ENCODE measurements around the gene C3orf85.
A peak's percentile ranks its signal among the peaks of the same experiment; 100 is the strongest.

The C3orf85 gene

GRCh38 chr3:109152320-109152719 lies 15.8 kb downstream of the C3orf85 start:
- no peak for DNase-seq (ENCODE audit: low read depth)

GRCh38 chr3:109154979-109155378 lies 18.5 kb downstream of the C3orf85 start:
- no peak for DNase-seq (ENCODE audit: low read depth)

- DNase-seq (ENCODE audit: low read depth), result no peak
Observed at GRCh38 chr3:109155828-109156227, 19.3 kb downstream of the C3orf85 start.

- DNase-seq (ENCODE audit: low read depth), result no peak
Observed at GRCh38 chr3:109161487-109162123, 25.1 kb downstream of the C3orf85 start.

GRCh38 chr3:109165905-109166304 lies 29.4 kb downstream of the C3orf85 start:
- DNase-seq (ENCODE audit: low read depth), result no peak

- DNase-seq (ENCODE audit: low read depth), result no peak
Observed at GRCh38 chr3:109171479-109171878, 35.0 kb downstream of the C3orf85 start.

- no peak for DNase-seq (ENCODE audit: low read depth)
Observed at GRCh38 chr3:109175411-109175810, 38.9 kb downstream of the C3orf85 start.

- no peak for DNase-seq (ENCODE audit: low read depth)
Observed at GRCh38 chr3:109176726-109177125, 40.2 kb downstream of the C3orf85 start.

GRCh38 chr3:109177908-109178307 lies 41.4 kb downstream of the C3orf85 start:
- no peak for DNase-seq (ENCODE audit: low read depth)

- no peak for DNase-seq (ENCODE audit: low read depth)
Observed at GRCh38 chr3:109178708-109179107, 42.2 kb downstream of the C3orf85 start.

- DNase-seq (ENCODE audit: low read depth), result peak; percentile 5
Observed at GRCh38 chr3:109184726-109185125, 48.2 kb downstream of the C3orf85 start.

GRCh38 chr3:109187390-109187789 lies 50.9 kb downstream of the C3orf85 start:
- no peak for DNase-seq (ENCODE audit: low read depth)

GRCh38 chr3:109188741-109189140 lies 52.2 kb downstream of the C3orf85 start:
- no peak for DNase-seq (ENCODE audit: low read depth)

- no peak for DNase-seq (ENCODE audit: low read depth)
Observed at GRCh38 chr3:109191421-109191820, 54.9 kb downstream of the C3orf85 start.

GRCh38 chr3:109195815-109196214 lies 59.3 kb downstream of the C3orf85 start:
- DNase-seq (ENCODE audit: low read depth), result peak; percentile 5

Measured in amniotic epithelial cell (primary cell).